GM12878 (cell line): Measurements from ENCODE around the gene SPAG9. TPM values are rescaled to one million over a fixed set of nuclear protein-coding genes. Genes with fewer than 3 reads are reported as not detected.

Experiments
- ATAC-seq: fragments of 200-7000 bp; cut with Tn5 transposase; 3 replicates; pipeline ENCODE4 v1.9.1; 2020; ENCODE audit warnings: mild to moderate bottlenecking, moderate library complexity
- BruUV-seq: library from RNA; stranded (reverse); fragments of 400-500 nt; replicated peaks from 2 replicates; lab custom pipeline; 2021; lab: Mats Ljungman, UMichigan
- CTCF ChIA-PET: fragments of 300-600 bp; sonication (Branson Sonifier 250); formaldehyde crosslinking; extraction: SDS; loops from one replicate; lab custom pipeline; 2021; ENCODE audit warnings: inconsistent platforms; lab: Yijun Ruan, JAX
- POLR2A ChIA-PET: fragments of 350-600 bp; formaldehyde crosslinking; extraction: SDS; loops from one replicate; lab custom pipeline; 2021; ENCODE audit warnings: inconsistent platforms; lab: Charles Lee
- RAD21 ChIA-PET: fragments of 300-600 bp; sonication (Branson Sonifier 250); formaldehyde crosslinking; loops from one replicate; lab custom pipeline; 2023; ENCODE audit warnings: antibody characterized with exemption; ENCODE audit not compliant: unreplicated experiment; lab: Charles Lee
- SMC1A ChIA-PET: fragments of 300-600 bp; sonication (Branson Sonifier 250); formaldehyde crosslinking; loops from one replicate; lab custom pipeline; 2023; ENCODE audit not compliant: unreplicated experiment, uncharacterized antibody; lab: Charles Lee
- DNase-seq: peaks from one replicate; pipeline ENCODE4 v3.0.0-alpha.2; 2011; ENCODE audit warnings: low read depth, low spot score
- FAIRE-seq: peaks from 3 replicates; lab custom pipeline; 2011; peaks lifted over from hg19 to GRCh38; lab: Jason Lieb, UNC
- H2AFZ ChIP-seq: 2 replicates; pipeline ENCODE4 v1.6.0; 2011; ENCODE audit warnings: low read depth, low read length, control low read depth; ENCODE audit not compliant: control insufficient read depth
- H3K27ac ChIP-seq: 2 replicates; pipeline ENCODE4 v1.5.1; 2011; ENCODE audit warnings: control low read depth; ENCODE audit not compliant: control insufficient read depth, insufficient read depth
- H3K27me3 ChIP-seq, 2 experiments: replicated peaks in 1 of 2; 2 replicates each; pipeline versions ENCODE4 v1.6.0 to v1.6.1; 2011; ENCODE audit warnings: low read length in 1 of 2; ENCODE audit not compliant: control insufficient read depth in 2 of 2, insufficient read depth in 2 of 2
- H3K36me3 ChIP-seq, 2 experiments: 2 replicates each; pipeline ENCODE4 v1.5.1; 2011; ENCODE audit warnings: low read length in 1 of 2; ENCODE audit not compliant: control insufficient read depth in 2 of 2, insufficient read depth in 2 of 2
- H3K4me1 ChIP-seq: 2 replicates; pipeline ENCODE4 v1.6.1; 2011; ENCODE audit warnings: mild to moderate bottlenecking, low read length, moderate library complexity, mixed read lengths; ENCODE audit not compliant: control insufficient read depth, insufficient read depth
- H3K4me2 ChIP-seq: 2 replicates; pipeline ENCODE4 v1.6.0; 2011; ENCODE audit warnings: control low read depth; ENCODE audit not compliant: control insufficient read depth, insufficient read depth
- H3K4me3 ChIP-seq: fragments of 200-600 bp; sonication (generic); 2 replicates; pipeline ENCODE4 v1.5.1; 2016
- H3K79me2 ChIP-seq: 2 replicates; pipeline ENCODE4 v1.6.0; 2011; ENCODE audit warnings: low read length; ENCODE audit not compliant: control insufficient read depth, insufficient read depth
- H3K9ac ChIP-seq: 2 replicates; pipeline ENCODE4 v1.8.0; 2011; ENCODE audit warnings: low read length, control low read depth, mixed read lengths; ENCODE audit not compliant: control insufficient read depth, insufficient read depth
- H3K9me3 ChIP-seq: replicated peaks from 3 replicates; pipeline ENCODE4 v1.5.1; 2011; ENCODE audit warnings: mild to moderate bottlenecking, low read length; ENCODE audit not compliant: control insufficient read depth, insufficient read depth
- H4K20me1 ChIP-seq: 2 replicates; pipeline ENCODE4 v1.6.0; 2011; ENCODE audit not compliant: control insufficient read depth, insufficient read depth
- CBX5 ChIP-seq: sonication (generic); IDR thresholded peaks from 2 replicates; pipeline ENCODE4 v1.6.1; 2016; ENCODE audit warnings: low read depth, moderate library complexity, mild to moderate bottlenecking, inconsistent platforms
- CREM ChIP-seq: IDR thresholded peaks from 2 replicates; pipeline ENCODE4 v1.6.1; 2014; ENCODE audit warnings: antibody characterized with exemption, low read depth
- EED ChIP-seq: sonication (generic); IDR thresholded peaks from 2 replicates; pipeline ENCODE4 v1.6.1; 2016; ENCODE audit warnings: antibody characterized with exemption, low read depth
- FOS ChIP-seq: IDR thresholded peaks from 3 replicates; pipeline ENCODE4 v1.6.1; 2011; ENCODE audit warnings: borderline replicate concordance; ENCODE audit not compliant: insufficient read length; ENCODE audit errors: extremely low read depth
- IKZF1 ChIP-seq: fragments of 450-650 bp; conservative IDR thresholded peaks from 2 replicates; pipeline ENCODE4 v1.6.1; 2017; ENCODE audit warnings: antibody characterized with exemption, mild to moderate bottlenecking
- MXI1 ChIP-seq: fragments of 150-350 bp; IDR thresholded peaks from 2 replicates; pipeline ENCODE4 v1.6.1; 2011; ENCODE audit warnings: low read depth, mild to moderate bottlenecking, inconsistent platforms, low read length, improper control_type of control experiment
- POLR2A ChIP-seq: IDR thresholded peaks from 2 replicates; pipeline ENCODE4 v1.6.1; 2011; ENCODE audit warnings: low read depth, mild to moderate bottlenecking, low read length
- POU2F2 ChIP-seq: IDR thresholded peaks from 3 replicates; pipeline ENCODE4 v1.6.1; 2011; ENCODE audit warnings: low read depth, mild to moderate bottlenecking, low read length, borderline replicate concordance
- RBBP5 ChIP-seq: fragments of 200-600 bp; sonication (generic); conservative IDR thresholded peaks from 2 replicates; pipeline ENCODE4 v1.6.1; 2016
- REST ChIP-seq: IDR thresholded peaks from 2 replicates; pipeline ENCODE4 v1.6.1; 2012; ENCODE audit warnings: mild to moderate bottlenecking, low read depth, low read length
- SMAD1 ChIP-seq: fragments of 450-650 bp; IDR thresholded peaks from 2 replicates; pipeline ENCODE4 v1.6.1; 2018; ENCODE audit warnings: mild to moderate bottlenecking, low read depth; ENCODE audit not compliant: partially characterized antibody
- ZNF217 ChIP-seq: fragments of 450-650 bp; IDR thresholded peaks from 2 replicates; pipeline ENCODE4 v1.6.1; 2017; ENCODE audit warnings: antibody characterized with exemption, mild to moderate bottlenecking
- ZNF622 ChIP-seq: fragments of 450-650 bp; IDR thresholded peaks from 2 replicates; pipeline ENCODE4 v1.6.1; 2017; ENCODE audit warnings: mild to moderate bottlenecking, inconsistent platforms
- WGBS: methylation state at CpG from one replicate; pipeline ENCODE4 v1.1.6; 2016; ENCODE audit warnings: low lambda C conversion rate; ENCODE audit not compliant: insufficient replicate concordance, insufficient coverage; ENCODE audit errors: missing lambda C conversion rate; 5-methylcytosine and 5-hydroxymethylcytosine counted together
- in situ Hi-C: fragments of 300-500 bp; cut with MboI; formaldehyde crosslinking; loops from 9 replicates; pipeline ENCODE4 v1.14.3; 2018; ENCODE audit warnings: mixed read lengths
- intact Hi-C: fragments of 100-400 bp; cut with micrococcal nuclease; formaldehyde crosslinking; loops from one replicate; pipeline ENCODE4 v1.14.2; 2022; ENCODE audit not compliant: unreplicated experiment
- polyA plus RNA-seq, 11 experiments: library from polyadenylated mRNA; depleted of rRNA in 4 of 11; unstranded in 6 of 11; stranded (reverse) in 5 of 11; fragments of >200 nt; fragmentation: Nextera tagmentation in 4 of 11; fragmentation: Illumina TruSeq in 1 of 11; extraction: Ambion mirVana in 4 of 11; extraction: Trizol in 1 of 11; gene quantifications; 1 replicate in 1 of 11; 2 replicates in 10 of 11; pipeline versions ENCODE4 v1.2.1 to v1.2.3, GENCODE V29; 2011 to 2016; ENCODE audit warnings: inconsistent platforms in 2 of 11, missing spikeins in 2 of 11, low read depth in 1 of 11
- total RNA-seq, 4 experiments: library from RNA; depleted of rRNA in 3 of 4; stranded (reverse); fragments of >200 nt in 3 of 4; fragmentation: Illumina TruSeq in 1 of 4; extraction: Trizol in 1 of 4; gene quantifications; 2 replicates each; pipeline versions ENCODE4 v1.2.1 to v1.2.3, GENCODE V29; 2013 to 2021
- TF ChIP-seq, protein P1 (sequence below): fragments of 450-650 bp; IDR thresholded peaks from 2 replicates; pipeline ENCODE4 v1.6.1; 2017; ENCODE audit warnings: low read depth, mild to moderate bottlenecking, moderate library complexity
- TF ChIP-seq, protein P2 (sequence below), 3 experiments: IDR thresholded peaks in 2 of 3; conservative IDR thresholded peaks in 1 of 3; 2 replicates each; pipeline ENCODE4 v1.5.1; 2011; ENCODE audit warnings: low read depth in 3 of 3, low read length in 3 of 3, mild to moderate bottlenecking in 3 of 3, control low read depth in 2 of 3, moderate library complexity in 2 of 3, inconsistent platforms in 1 of 3, mixed read lengths in 1 of 3; ENCODE audit not compliant: control insufficient read depth in 2 of 3, insufficient read depth in 1 of 3; ENCODE audit errors: extremely low read depth in 1 of 3

Gene SPAG9
- total and polyA plus RNA-seq, 10 of the 15 experiments (the other 5 are each of a cell fraction or from before 2014, with no cell fraction given), result 6.6 to 42.0 (median 24.9) TPM

DNA sequence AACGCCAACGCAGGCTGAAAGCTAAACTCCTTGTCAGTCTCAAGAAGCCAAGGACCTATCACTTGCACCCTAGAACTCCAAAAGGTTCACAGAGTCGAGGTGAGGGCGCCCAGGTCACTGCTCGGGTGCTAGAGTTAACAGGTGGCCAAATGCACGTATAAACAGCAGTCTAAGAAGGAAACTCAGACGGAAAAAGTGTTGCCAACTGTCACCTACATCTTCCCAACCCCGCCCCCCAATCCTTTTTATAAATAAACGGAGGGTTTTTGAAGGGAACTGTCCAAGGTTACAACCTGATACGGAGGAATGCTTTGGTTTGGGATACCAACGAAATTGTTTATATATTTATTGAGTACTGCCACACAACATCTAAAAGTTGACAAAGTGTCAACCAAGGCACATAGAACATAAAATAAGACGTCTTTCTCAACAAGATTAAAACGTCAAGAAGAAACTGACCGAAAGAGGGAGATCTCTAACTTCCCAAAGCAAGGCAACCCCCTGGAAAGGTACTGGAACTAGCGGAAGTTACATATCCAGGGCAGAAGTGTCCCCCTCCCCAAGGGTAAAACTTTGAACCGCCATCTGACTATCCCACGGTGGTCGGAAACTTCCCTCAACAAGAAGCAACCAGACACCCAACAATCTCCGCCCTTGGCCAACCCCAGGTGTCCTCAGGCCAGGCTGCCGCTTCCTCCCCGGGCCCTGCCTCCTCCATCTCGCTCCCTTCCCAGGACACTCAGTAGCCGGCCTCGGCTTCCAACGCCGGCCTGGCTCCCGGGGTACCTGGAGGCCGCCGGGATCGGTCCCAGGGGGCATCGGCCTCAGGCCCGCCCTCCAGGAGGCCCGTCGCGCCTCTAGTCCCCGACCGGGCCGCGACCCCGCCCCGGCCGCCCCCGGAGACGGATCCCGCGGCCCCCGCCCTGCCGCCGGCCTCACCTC, 982 bp downstream of the SPAG9 start:
- 4% methylated on average over 31 of the region's 49 CpGs for WGBS
- H3K4me1 ChIP-seq, result peaks cover 15% of the 10 kb centered on the region; the same call in 1 of the 2 replicates
- H2AFZ ChIP-seq, result peak overlapping the region; percentile 77
- peak overlapping the region; percentile 85 for H3K4me3 ChIP-seq
- ATAC-seq (peak; percentile 46), FAIRE-seq (no peak), DNase-seq (no peak)
- in situ Hi-C loops (no loop called here), intact Hi-C loops (no loop called here)
- TSS peak; percentile 67 for BruUV-seq
- no peaks in the 10 kb centered on the region for H3K36me3 ChIP-seq
- H3K27me3 ChIP-seq, result no peaks in the 10 kb centered on the region
- H3K9me3 ChIP-seq, result no peaks in the 10 kb centered on the region
- peak overlapping the region; percentile 82 for H3K4me2 ChIP-seq
- ChIA-PET RAD21 (interaction anchor here (0.6 to 1.6 kb wide), 16 partner anchors 8 to 253 kb away, joined by 3 to 15 read pairs (median 4); partner anchors contain the start of genes NME1 and TOB1), POLR2A (interaction anchor here (0.7 to 3.5 kb wide), 13 partner anchors 12 to 253 kb away, joined by 3 to 18 read pairs (median 5); partner anchors contain the start of genes NME1 and TOB1), SMC1A (interaction anchor here (0.8 to 2.6 kb wide), 8 partner anchors 10 to 355 kb away, joined by 3 to 16 read pairs (median 4); partner anchors contain the start of gene NME1), CTCF (interaction anchor here (0.9 to 3.3 kb wide), 10 partner anchors 12 to 64 kb away, joined by 3 to 17 read pairs (median 4); partner anchors contain the start of gene NME1)
- peak overlapping the region; percentile 80 for H3K27ac ChIP-seq
- H3K9ac ChIP-seq, result peak overlapping the region; percentile 82
- no peaks in the 10 kb centered on the region for H4K20me1 ChIP-seq
- H3K79me2 ChIP-seq, result peaks cover 52% of the 10 kb centered on the region
- TF ChIP-seq POLR2A, result no peak
- TF ChIP-seq FOS, result no peak
- no peak for TF ChIP-seq ZNF217
- no peak for TF ChIP-seq ZNF622
- TF ChIP-seq CBX5, result no peak
- peak; percentile 65 for TF ChIP-seq REST
- TF ChIP-seq, protein P1, sequence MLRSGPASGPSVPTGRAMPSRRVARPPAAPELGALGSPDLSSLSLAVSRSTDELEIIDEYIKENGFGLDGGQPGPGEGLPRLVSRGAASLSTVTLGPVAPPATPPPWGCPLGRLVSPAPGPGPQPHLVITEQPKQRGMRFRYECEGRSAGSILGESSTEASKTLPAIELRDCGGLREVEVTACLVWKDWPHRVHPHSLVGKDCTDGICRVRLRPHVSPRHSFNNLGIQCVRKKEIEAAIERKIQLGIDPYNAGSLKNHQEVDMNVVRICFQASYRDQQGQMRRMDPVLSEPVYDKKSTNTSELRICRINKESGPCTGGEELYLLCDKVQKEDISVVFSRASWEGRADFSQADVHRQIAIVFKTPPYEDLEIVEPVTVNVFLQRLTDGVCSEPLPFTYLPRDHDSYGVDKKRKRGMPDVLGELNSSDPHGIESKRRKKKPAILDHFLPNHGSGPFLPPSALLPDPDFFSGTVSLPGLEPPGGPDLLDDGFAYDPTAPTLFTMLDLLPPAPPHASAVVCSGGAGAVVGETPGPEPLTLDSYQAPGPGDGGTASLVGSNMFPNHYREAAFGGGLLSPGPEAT, result peak; percentile 32; the same call in 1 of the 2 replicates
- TF ChIP-seq MXI1, result 0 out of 2 replicates have a peak, but pooled peaks have one; percentile 31
- peak; percentile 45; the same call in 1 of the 2 replicates for TF ChIP-seq IKZF1
- TF ChIP-seq RBBP5, result no peak
- no peak for TF ChIP-seq EED
- no peak for TF ChIP-seq POU2F2
- TF ChIP-seq, protein P2, sequence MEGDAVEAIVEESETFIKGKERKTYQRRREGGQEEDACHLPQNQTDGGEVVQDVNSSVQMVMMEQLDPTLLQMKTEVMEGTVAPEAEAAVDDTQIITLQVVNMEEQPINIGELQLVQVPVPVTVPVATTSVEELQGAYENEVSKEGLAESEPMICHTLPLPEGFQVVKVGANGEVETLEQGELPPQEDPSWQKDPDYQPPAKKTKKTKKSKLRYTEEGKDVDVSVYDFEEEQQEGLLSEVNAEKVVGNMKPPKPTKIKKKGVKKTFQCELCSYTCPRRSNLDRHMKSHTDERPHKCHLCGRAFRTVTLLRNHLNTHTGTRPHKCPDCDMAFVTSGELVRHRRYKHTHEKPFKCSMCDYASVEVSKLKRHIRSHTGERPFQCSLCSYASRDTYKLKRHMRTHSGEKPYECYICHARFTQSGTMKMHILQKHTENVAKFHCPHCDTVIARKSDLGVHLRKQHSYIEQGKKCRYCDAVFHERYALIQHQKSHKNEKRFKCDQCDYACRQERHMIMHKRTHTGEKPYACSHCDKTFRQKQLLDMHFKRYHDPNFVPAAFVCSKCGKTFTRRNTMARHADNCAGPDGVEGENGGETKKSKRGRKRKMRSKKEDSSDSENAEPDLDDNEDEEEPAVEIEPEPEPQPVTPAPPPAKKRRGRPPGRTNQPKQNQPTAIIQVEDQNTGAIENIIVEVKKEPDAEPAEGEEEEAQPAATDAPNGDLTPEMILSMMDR (IDR thresholded peaks at IDR 0.05 in 2 of 3, conservative IDR thresholded peaks at IDR 0.05 in 1 of 3; ENCODE audit: control insufficient read depth in 2 of 3, extremely low read depth in 1 of 3, insufficient read depth in 1 of 3, low read depth in 3 of 3, low read length in 3 of 3), result peak in 2 of 3 experiments; percentile 12 to 44; a peak in 2 of 6 replicates
- TF ChIP-seq SMAD1, result no peak
- 0 out of 2 replicates have a peak, but pooled peaks have one; percentile 1 for TF ChIP-seq CREM
